H54 (cell line): Measurements from ENCODE around the gene NOSTRIN.
"Not testable (repeated sequence)": the region's sequence is repeated elsewhere in the genome, so short reads cannot be mapped to it uniquely, and the experiment has no call there.

Source experiments
- DNase-seq: peaks from one replicate; pipeline ENCODE4 v3.0.0; 2011; ENCODE audit warnings: low spot score, mixed read lengths; ENCODE audit not compliant: insufficient read length
- FAIRE-seq: peaks from 3 replicates; lab custom pipeline; 2011; peaks lifted over from hg19 to GRCh38; lab: Jason Lieb, UNC
- POLR2A ChIP-seq: IDR thresholded peaks from 2 replicates; pipeline ENCODE4 v1.6.1; 2011; ENCODE audit warnings: low read depth, mild to moderate bottlenecking, low read length

NOSTRIN gene

GRCh38 chr2:168801961-168802858 lies at the start of gene NOSTRIN:
TSS of gene NOSTRIN (plus strand) at chr2:168802637. CDS start at chr2:168802647, 10 bp downstream.
- DNase-seq (no peak), FAIRE-seq (no peak)
- no peak for TF ChIP-seq POLR2A

GRCh38 chr2:168753765-168754329 lies 48.6 kb upstream of the NOSTRIN start:
- no peak for TF ChIP-seq POLR2A
- DNase-seq (no peak), FAIRE-seq (no peak)

GRCh38 chr2:168757223-168757622 lies 45.2 kb upstream of the NOSTRIN start:
- no peak for TF ChIP-seq POLR2A
- no peak for DNase-seq
- FAIRE-seq: no peak

GRCh38 chr2:168758970-168759820 lies 43.2 kb upstream of the NOSTRIN start:
- TF ChIP-seq POLR2A: no peak
- DNase-seq (peak; percentile 18), FAIRE-seq (peak; percentile 79)

- TF ChIP-seq POLR2A: no peak
- FAIRE-seq: no peak
- no peak for DNase-seq
These were observed 37.0 kb upstream of the NOSTRIN start for GRCh38 chr2:168765401-168765800.

- DNase-seq: no peak
- TF ChIP-seq POLR2A: no peak
These were observed 35.8 kb upstream of the NOSTRIN start for GRCh38 chr2:168766600-168766999.

GRCh38 chr2:168767258-168767657 lies 35.2 kb upstream of the NOSTRIN start:
- no peak for FAIRE-seq
- no peak for DNase-seq
- TF ChIP-seq POLR2A: no peak

More at GRCh38 chr2:168766600-168766999, 35.8 kb upstream of the NOSTRIN start:
- FAIRE-seq: no peak

GRCh38 chr2:168768357-168768756 lies 34.1 kb upstream of the NOSTRIN start:
- not testable (repeated sequence) for DNase-seq, FAIRE-seq

GRCh38 chr2:168770796-168771195 lies 31.6 kb upstream of the NOSTRIN start:
- no peak for TF ChIP-seq POLR2A
- DNase-seq: no peak
- no peak for FAIRE-seq

GRCh38 chr2:168772704-168773103 lies 29.7 kb upstream of the NOSTRIN start:
- TF ChIP-seq POLR2A: no peak
- no peak for FAIRE-seq
- no peak for DNase-seq

- TF ChIP-seq POLR2A: no peak
- no peak for FAIRE-seq
These were observed 29.3 kb upstream of the NOSTRIN start for GRCh38 chr2:168773128-168773527.

GRCh38 chr2:168773719-168774521 lies 28.5 kb upstream of the NOSTRIN start:
- DNase-seq (no peak), FAIRE-seq (peak; percentile 82)
- no peak for TF ChIP-seq POLR2A

More at GRCh38 chr2:168773128-168773527, 29.3 kb upstream of the NOSTRIN start:
- DNase-seq: no peak

- no peak for TF ChIP-seq POLR2A
- no peak for DNase-seq
- FAIRE-seq: no peak
These were observed 26.6 kb upstream of the NOSTRIN start for GRCh38 chr2:168775837-168776236.

GRCh38 chr2:168780669-168781071 lies 21.8 kb upstream of the NOSTRIN start:
- no peak for TF ChIP-seq POLR2A
- DNase-seq: no peak
- no peak for FAIRE-seq
